ENCODE data around the gene CACNA1C.

GRCh38 chr12:2435511-2435910 lies 382.7 kb downstream of the CACNA1C start:
- TF ChIP-seq, protein P1, sequence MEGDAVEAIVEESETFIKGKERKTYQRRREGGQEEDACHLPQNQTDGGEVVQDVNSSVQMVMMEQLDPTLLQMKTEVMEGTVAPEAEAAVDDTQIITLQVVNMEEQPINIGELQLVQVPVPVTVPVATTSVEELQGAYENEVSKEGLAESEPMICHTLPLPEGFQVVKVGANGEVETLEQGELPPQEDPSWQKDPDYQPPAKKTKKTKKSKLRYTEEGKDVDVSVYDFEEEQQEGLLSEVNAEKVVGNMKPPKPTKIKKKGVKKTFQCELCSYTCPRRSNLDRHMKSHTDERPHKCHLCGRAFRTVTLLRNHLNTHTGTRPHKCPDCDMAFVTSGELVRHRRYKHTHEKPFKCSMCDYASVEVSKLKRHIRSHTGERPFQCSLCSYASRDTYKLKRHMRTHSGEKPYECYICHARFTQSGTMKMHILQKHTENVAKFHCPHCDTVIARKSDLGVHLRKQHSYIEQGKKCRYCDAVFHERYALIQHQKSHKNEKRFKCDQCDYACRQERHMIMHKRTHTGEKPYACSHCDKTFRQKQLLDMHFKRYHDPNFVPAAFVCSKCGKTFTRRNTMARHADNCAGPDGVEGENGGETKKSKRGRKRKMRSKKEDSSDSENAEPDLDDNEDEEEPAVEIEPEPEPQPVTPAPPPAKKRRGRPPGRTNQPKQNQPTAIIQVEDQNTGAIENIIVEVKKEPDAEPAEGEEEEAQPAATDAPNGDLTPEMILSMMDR (IDR thresholded peaks at IDR 0.05), result no peak
- TF ChIP-seq POLR2A (IDR thresholded peaks at IDR 0.05) (no peak), EP300 (IDR thresholded peaks at IDR 0.05) (no peak)
